H54 (cell line): ENCODE data around the gene SIM2.

Experiments used
- DNase-seq: peaks from one replicate; pipeline ENCODE4 v3.0.0; 2011; ENCODE audit warnings: low spot score, mixed read lengths; ENCODE audit not compliant: insufficient read length
- FAIRE-seq: peaks from 3 replicates; lab custom pipeline; 2011; peaks lifted over from hg19 to GRCh38; lab: Jason Lieb, UNC
- POLR2A ChIP-seq: IDR thresholded peaks from 2 replicates; pipeline ENCODE4 v1.6.1; 2011; ENCODE audit warnings: low read depth, mild to moderate bottlenecking, low read length

SIM2 gene

GRCh38 chr21:36693489-36694030 is 5.4 kb upstream of the SIM2 start:
- DNase-seq (no peak), FAIRE-seq (no peak)
- TF ChIP-seq POLR2A, result no peak

GRCh38 chr21:36694031-36694515 is 4.8 kb upstream of the SIM2 start:
- no peak for FAIRE-seq
- no peak for TF ChIP-seq POLR2A
- no peak for DNase-seq

- FAIRE-seq (no peak), DNase-seq (no peak)
- no peak for TF ChIP-seq POLR2A
Measured at GRCh38 chr21:36694593-36695282, 4.2 kb upstream of the SIM2 start.

GRCh38 chr21:36695283-36695634 is 3.7 kb upstream of the SIM2 start:
- FAIRE-seq, result no peak
- no peak for TF ChIP-seq POLR2A
- no peak for DNase-seq

- no peak for TF ChIP-seq POLR2A
- DNase-seq (no peak), FAIRE-seq (no peak)
Measured at GRCh38 chr21:36695671-36696389, 3.1 kb upstream of the SIM2 start.

GRCh38 chr21:36696390-36697059 is 2.4 kb upstream of the SIM2 start:
- FAIRE-seq (no peak), DNase-seq (no peak)
- TF ChIP-seq POLR2A, result no peak

- FAIRE-seq (no peak), DNase-seq (no peak)
- no peak for TF ChIP-seq POLR2A
Measured at GRCh38 chr21:36697060-36697850, 1.7 kb upstream of the SIM2 start.

GRCh38 chr21:36697851-36698384 is 997 bp upstream of the SIM2 start:
- no peak for TF ChIP-seq POLR2A
- DNase-seq (no peak), FAIRE-seq (no peak)

- no peak for TF ChIP-seq POLR2A
- DNase-seq (no peak), FAIRE-seq (no peak)
Measured at GRCh38 chr21:36698385-36698980, 432 bp upstream of the SIM2 start.

GRCh38 chr21:36699546-36700294 is 805 bp downstream of the SIM2 start:
- TF ChIP-seq POLR2A, result no peak
- FAIRE-seq, result no peak
- no peak for DNase-seq

- no peak for FAIRE-seq
- no peak for DNase-seq
- no peak for TF ChIP-seq POLR2A
Measured at GRCh38 chr21:36700295-36700970, 1.5 kb downstream of the SIM2 start.

- DNase-seq (no peak), FAIRE-seq (no peak)
- no peak for TF ChIP-seq POLR2A
Measured at GRCh38 chr21:36700971-36701755, 2.2 kb downstream of the SIM2 start.
